Uterus (tissue), 4 donors: Measurements from ENCODE around the gene DHX30. TPM values are rescaled to one million over a fixed set of nuclear protein-coding genes. Genes with fewer than 3 reads are reported as not detected.
A peak's percentile ranks its signal among the peaks of the same experiment; 100 is the strongest.

ENCODE experiments used
- DNase-seq, 2 donors: peaks; one replicate each; pipeline ENCODE4 v3.0.0-alpha.2; 2019 to 2020
- H3K27ac ChIP-seq, 2 donors: fragments of 200-600 bp; sonication (generic); 1 replicate in 1 of 2; 2 replicates in 1 of 2; pipeline ENCODE4 v1.5.1; 2016 to 2018
- H3K27me3 ChIP-seq, 2 donors: fragments of 200-600 bp; sonication (generic); one replicate each; pipeline ENCODE4 v1.5.1; 2018 to 2019; ENCODE audit warnings: control low read depth in 1 of 2
- H3K36me3 ChIP-seq, 2 donors: fragments of 200-600 bp; sonication (generic); one replicate each; pipeline ENCODE4 v1.5.1; 2019; ENCODE audit warnings: control low read depth in 1 of 2
- H3K4me1 ChIP-seq, 2 donors: fragments of 200-600 bp; sonication (generic); one replicate each; pipeline ENCODE4 v1.5.1; 2018 to 2019; ENCODE audit warnings: control low read depth in 1 of 2
- H3K4me3 ChIP-seq, 2 donors: fragments of 200-600 bp; sonication (generic); 1 replicate in 1 of 2; 2 replicates in 1 of 2; pipeline ENCODE4 v1.5.1; 2018 to 2019; ENCODE audit warnings: mild to moderate bottlenecking in 1 of 2
- H3K9me3 ChIP-seq, 2 donors: fragments of 200-600 bp; sonication (generic); one replicate each; pipeline ENCODE4 v1.5.1; 2019; ENCODE audit warnings: control low read depth in 1 of 2
- CTCF ChIP-seq, 4 experiments: fragments of 200-600 bp in 2 of 4; fragments of 450-650 bp in 2 of 4; sonication (generic) in 2 of 4; IDR thresholded peaks; one replicate each; pipeline ENCODE4 v1.5.1; 2016 to 2019; ENCODE audit warnings: antibody characterized with exemption in 4 of 4, mild to moderate bottlenecking in 2 of 4, moderate library complexity in 1 of 4
- POLR2A ChIP-seq, 2 donors: fragments of 450-650 bp; IDR thresholded peaks; one replicate each; pipeline ENCODE4 v1.6.1; 2016; ENCODE audit warnings: antibody characterized with exemption in 2 of 2, mild to moderate bottlenecking in 1 of 2, moderate library complexity in 1 of 2
- intact Hi-C: fragments of 100-400 bp; cut with DNase I; formaldehyde crosslinking; loops from one replicate; pipeline ENCODE4 v1.15.1; 2023; ENCODE audit warnings: low total_unique reads
- total RNA-seq, 4 donors: library from RNA; depleted of rRNA in 3 of 4; stranded (reverse); fragments of >200 nt in 3 of 4; gene quantifications; one replicate each; pipeline versions ENCODE4 v1.1.0 to v1.2.4, GENCODE V29; 2014 to 2023
- donor health status: DM: yes; HTN: yes; CAD: no.

The DHX30 gene
- total RNA-seq, 4 donors from 2014 or later: 21.5 to 78.6 (median 55.7) TPM

GRCh38 chr3:47849699-47850563 lies 47.0 kb downstream of the DHX30 start:
- Histone ChIP-seq H3K9me3 (no peaks in the 10 kb centered on the region), H3K4me3 (no peak overlapping the region), H3K27ac (no peak overlapping the region), H3K4me1 (no peaks in the 10 kb centered on the region), H3K36me3 (no peaks in the 10 kb centered on the region), H3K27me3 (no peaks in the 10 kb centered on the region)
- intact Hi-C loops: no loop called here
- no peak for DNase-seq
- TF ChIP-seq CTCF (IDR thresholded peaks at IDR 0.05): peak in 2 of 4 experiments; percentile 22
- no peak for TF ChIP-seq POLR2A (IDR thresholded peaks at IDR 0.05)

- H3K27ac ChIP-seq: no peak overlapping the region
- H3K4me1 ChIP-seq: no peaks in the 10 kb centered on the region
- H3K36me3 ChIP-seq: no peaks in the 10 kb centered on the region
- no peaks in the 10 kb centered on the region for H3K9me3 ChIP-seq
- TF ChIP-seq CTCF (IDR thresholded peaks at IDR 0.05) (no peak), POLR2A (IDR thresholded peaks at IDR 0.05) (no peak)
- intact Hi-C loops: no loop called here
- no peak overlapping the region for H3K4me3 ChIP-seq
- no peak for DNase-seq
- no peaks in the 10 kb centered on the region for H3K27me3 ChIP-seq
These were observed 47.8 kb downstream of the DHX30 start for GRCh38 chr3:47850564-47851410.

- Histone ChIP-seq H3K4me3 (no peak overlapping the region), H3K36me3 (no peaks in the 10 kb centered on the region), H3K27me3 (no peaks in the 10 kb centered on the region), H3K4me1 (no peaks in the 10 kb centered on the region), H3K27ac (no peak overlapping the region), H3K9me3 (no peaks in the 10 kb centered on the region)
- TF ChIP-seq CTCF (IDR thresholded peaks at IDR 0.05) (no peak), POLR2A (IDR thresholded peaks at IDR 0.05) (no peak)
- intact Hi-C loops: no loop called here
- DNase-seq: no peak
These were observed 49.1 kb downstream of the DHX30 start for GRCh38 chr3:47851888-47852603.

- DNase-seq: no peak
- no peaks in the 10 kb centered on the region for H3K9me3 ChIP-seq
- H3K4me3 ChIP-seq: no peak overlapping the region
- TF ChIP-seq POLR2A (IDR thresholded peaks at IDR 0.05): no peak
- TF ChIP-seq CTCF (IDR thresholded peaks at IDR 0.05): no peak
- H3K4me1 ChIP-seq: no peaks in the 10 kb centered on the region
- no peak overlapping the region for H3K27ac ChIP-seq
- H3K36me3 ChIP-seq: no peaks in the 10 kb centered on the region
- H3K27me3 ChIP-seq: no peaks in the 10 kb centered on the region
- intact Hi-C loops: no loop called here
These were observed 50.0 kb downstream of the DHX30 start for GRCh38 chr3:47852604-47853602.
